ENCODE data around the gene CROCC2.

Gene CROCC2

GRCh38 chr2:240876035-240876474 lies 30.1 kb upstream of the CROCC2 start:
- Histone ChIP-seq H2AFZ (ENCODE audit: low read depth, low read length) (no peak overlapping the region), H3K27me3 (ENCODE audit: insufficient read depth, low read length, poor library complexity) (no peaks in the 10 kb centered on the region), H3K9me3 (ENCODE audit: insufficient read depth, low read length, severe bottlenecking) (no peaks in the 10 kb centered on the region), H3K27ac (ENCODE audit: low read length) (no peak overlapping the region), H3K4me3 (ENCODE audit: low read depth in 1 of 2, low read length in 2 of 2) (no peak overlapping the region), H3K4me2 (ENCODE audit: insufficient read depth, low read length) (no peak overlapping the region), H3K79me2 (ENCODE audit: insufficient read depth, low read length) (no peaks in the 10 kb centered on the region), H3K9ac (ENCODE audit: low read depth, low read length) (no peak overlapping the region), H3K4me1 (ENCODE audit: insufficient read depth, low read length) (no peaks in the 10 kb centered on the region), H4K20me1 (ENCODE audit: insufficient read depth, low read length) (no peaks in the 10 kb centered on the region; the same call in 1 of the 2 replicates), H3K36me3 (ENCODE audit: insufficient read depth, low read length) (no peaks in the 10 kb centered on the region)
- DNase-seq (no peak), ATAC-seq (ENCODE audit: insufficient read depth, low read depth) (no peak)
- TF ChIP-seq EZH2 (IDR thresholded peaks at IDR 0.05; ENCODE audit: borderline replicate concordance, low read depth, low read length, severe bottlenecking), result no peak
- TF ChIP-seq, protein P1, sequence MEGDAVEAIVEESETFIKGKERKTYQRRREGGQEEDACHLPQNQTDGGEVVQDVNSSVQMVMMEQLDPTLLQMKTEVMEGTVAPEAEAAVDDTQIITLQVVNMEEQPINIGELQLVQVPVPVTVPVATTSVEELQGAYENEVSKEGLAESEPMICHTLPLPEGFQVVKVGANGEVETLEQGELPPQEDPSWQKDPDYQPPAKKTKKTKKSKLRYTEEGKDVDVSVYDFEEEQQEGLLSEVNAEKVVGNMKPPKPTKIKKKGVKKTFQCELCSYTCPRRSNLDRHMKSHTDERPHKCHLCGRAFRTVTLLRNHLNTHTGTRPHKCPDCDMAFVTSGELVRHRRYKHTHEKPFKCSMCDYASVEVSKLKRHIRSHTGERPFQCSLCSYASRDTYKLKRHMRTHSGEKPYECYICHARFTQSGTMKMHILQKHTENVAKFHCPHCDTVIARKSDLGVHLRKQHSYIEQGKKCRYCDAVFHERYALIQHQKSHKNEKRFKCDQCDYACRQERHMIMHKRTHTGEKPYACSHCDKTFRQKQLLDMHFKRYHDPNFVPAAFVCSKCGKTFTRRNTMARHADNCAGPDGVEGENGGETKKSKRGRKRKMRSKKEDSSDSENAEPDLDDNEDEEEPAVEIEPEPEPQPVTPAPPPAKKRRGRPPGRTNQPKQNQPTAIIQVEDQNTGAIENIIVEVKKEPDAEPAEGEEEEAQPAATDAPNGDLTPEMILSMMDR (IDR thresholded peaks at IDR 0.05; ENCODE audit: borderline replicate concordance, extremely low read depth, low read length, poor library complexity, severe bottlenecking), result no peak

- no peaks in the 10 kb centered on the region for H3K36me3 ChIP-seq (ENCODE audit: insufficient read depth, low read length)
- H3K27me3 ChIP-seq (ENCODE audit: insufficient read depth, low read length, poor library complexity), result no peaks in the 10 kb centered on the region
- H3K4me2 ChIP-seq (ENCODE audit: insufficient read depth, low read length), result no peak overlapping the region
- H3K4me1 ChIP-seq (ENCODE audit: insufficient read depth, low read length), result no peaks in the 10 kb centered on the region
- no peaks in the 10 kb centered on the region for H3K79me2 ChIP-seq (ENCODE audit: insufficient read depth, low read length)
- no peak overlapping the region for H3K27ac ChIP-seq (ENCODE audit: low read length)
- TF ChIP-seq, protein P1 (IDR thresholded peaks at IDR 0.05; ENCODE audit: borderline replicate concordance, extremely low read depth, low read length, poor library complexity, severe bottlenecking), result no peak
- no peak for TF ChIP-seq EZH2 (IDR thresholded peaks at IDR 0.05; ENCODE audit: borderline replicate concordance, low read depth, low read length, severe bottlenecking)
- no peak overlapping the region for H3K9ac ChIP-seq (ENCODE audit: low read depth, low read length)
- H2AFZ ChIP-seq (ENCODE audit: low read depth, low read length), result no peak overlapping the region
- H3K4me3 ChIP-seq (ENCODE audit: low read depth in 1 of 2, low read length in 2 of 2), result no peak overlapping the region
- ATAC-seq (ENCODE audit: insufficient read depth, low read depth), result no peak
- no peaks in the 10 kb centered on the region for H4K20me1 ChIP-seq (ENCODE audit: insufficient read depth, low read length)
- no peak for DNase-seq
- H3K9me3 ChIP-seq (ENCODE audit: insufficient read depth, low read length, severe bottlenecking), result no peaks in the 10 kb centered on the region
Observed at GRCh38 chr2:240876475-240877251, 29.5 kb upstream of the CROCC2 start.

DNA sequence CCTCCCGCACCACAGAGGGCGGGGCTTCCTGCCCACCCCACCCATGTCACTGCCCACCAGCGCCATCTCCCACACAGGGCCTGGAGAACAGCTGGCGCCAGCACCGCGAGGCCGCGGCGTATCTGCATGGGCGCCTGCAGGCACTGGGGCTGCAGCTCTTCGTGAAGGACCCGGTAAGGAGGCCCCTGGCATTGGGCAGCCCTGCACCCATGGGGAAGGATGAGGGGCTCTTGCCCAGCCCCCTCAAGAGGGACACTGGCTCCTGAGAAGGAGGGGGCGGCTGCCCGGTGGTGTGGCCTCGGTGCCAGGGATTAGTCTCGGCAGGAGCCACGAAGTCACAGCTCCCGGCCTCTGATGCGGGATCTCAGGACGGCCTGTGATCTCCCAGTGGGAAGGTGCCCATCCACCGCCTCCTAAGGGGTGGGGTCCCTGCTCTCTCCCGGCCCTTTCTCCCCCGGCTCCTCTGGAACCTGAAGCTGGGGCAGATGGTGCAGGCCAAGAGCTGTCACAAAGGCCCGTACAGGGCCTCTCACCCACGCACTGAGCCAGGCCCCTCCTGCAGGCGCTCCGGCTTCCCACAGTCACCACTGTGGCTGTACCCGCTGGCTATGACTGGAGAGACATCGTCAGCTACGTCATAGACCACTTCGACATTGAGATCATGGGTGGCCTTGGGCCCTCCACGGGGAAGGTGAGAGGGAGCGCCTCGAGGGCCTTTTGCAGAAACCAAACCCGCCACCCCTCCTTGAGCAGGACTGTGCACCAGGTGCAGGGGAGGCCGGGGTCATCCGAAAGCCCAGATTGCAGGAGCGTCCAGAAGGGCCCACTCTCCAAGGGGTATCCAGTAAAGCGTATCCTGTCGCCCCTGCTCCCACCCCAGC lies 28.4 kb upstream of the CROCC2 start:
- ATAC-seq (ENCODE audit: insufficient read depth, low read depth), result no peak
- no peak for TF ChIP-seq EZH2 (IDR thresholded peaks at IDR 0.05; ENCODE audit: borderline replicate concordance, low read depth, low read length, severe bottlenecking)
- TF ChIP-seq, protein P1 (IDR thresholded peaks at IDR 0.05; ENCODE audit: borderline replicate concordance, extremely low read depth, low read length, poor library complexity, severe bottlenecking), result no peak

More for the DNA sequence above, 28.4 kb upstream of the CROCC2 start:
- Histone ChIP-seq H3K4me2 (ENCODE audit: insufficient read depth, low read length) (no peak overlapping the region), H3K36me3 (ENCODE audit: insufficient read depth, low read length) (no peaks in the 10 kb centered on the region), H3K9me3 (ENCODE audit: insufficient read depth, low read length, severe bottlenecking) (no peaks in the 10 kb centered on the region), H3K4me3 (ENCODE audit: low read depth in 1 of 2, low read length in 2 of 2) (no peak overlapping the region), H3K27me3 (ENCODE audit: insufficient read depth, low read length, poor library complexity) (no peaks in the 10 kb centered on the region), H4K20me1 (ENCODE audit: insufficient read depth, low read length) (no peaks in the 10 kb centered on the region), H3K4me1 (ENCODE audit: insufficient read depth, low read length) (no peaks in the 10 kb centered on the region), H3K27ac (ENCODE audit: low read length) (no peak overlapping the region), H3K79me2 (ENCODE audit: insufficient read depth, low read length) (no peaks in the 10 kb centered on the region), H3K9ac (ENCODE audit: low read depth, low read length) (no peak overlapping the region), H2AFZ (ENCODE audit: low read depth, low read length) (no peak overlapping the region)
- DNase-seq, result no peak

All from DND-41 (cell line).